Measurements from ENCODE around the gene CLIC4. TPM values are rescaled to one million over a fixed set of nuclear protein-coding genes. Genes with fewer than 3 reads are reported as not detected.
"Not testable (repeated sequence)": the region's sequence is repeated elsewhere in the genome, so short reads cannot be mapped to it uniquely, and the experiment has no call there.

The CLIC4 gene
- polyA plus RNA-seq, 12 donors = 130 to 183 (median 165) TPM; not detected in 1

DNA sequence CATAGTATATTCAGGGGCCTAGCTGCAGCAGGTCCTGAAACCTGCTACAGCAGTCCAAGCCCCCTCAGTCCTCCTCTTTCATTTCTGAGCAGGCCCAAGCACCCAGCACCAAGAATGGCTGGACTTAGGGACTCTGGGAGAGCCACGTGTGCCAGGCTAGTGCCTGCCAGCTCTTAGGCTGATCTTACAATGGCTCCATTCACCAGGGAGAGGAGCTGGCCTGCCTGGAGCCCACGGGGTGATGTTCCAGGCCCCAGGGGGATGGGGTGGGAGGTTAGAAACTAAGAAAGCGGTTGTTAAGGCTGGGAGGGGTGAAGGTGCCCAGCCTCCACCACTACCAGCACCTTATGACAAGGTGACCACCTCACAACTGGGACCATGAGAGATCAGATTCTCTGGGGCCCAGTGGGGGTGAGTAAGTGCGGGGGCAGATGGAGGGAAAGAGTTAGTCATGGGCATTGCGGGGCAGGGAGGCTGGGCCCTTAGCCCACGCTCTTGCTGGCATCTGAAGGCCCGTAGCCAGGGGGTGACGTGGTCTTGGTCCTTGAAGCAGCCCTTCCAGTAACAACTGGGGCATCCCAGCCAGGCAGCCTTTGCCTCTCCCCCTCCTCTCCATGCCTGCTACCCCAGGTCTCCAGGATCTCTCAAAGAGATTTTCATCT lies 30.3 kb upstream of the CLIC4 start:
- DNase-seq = no peak

DNA sequence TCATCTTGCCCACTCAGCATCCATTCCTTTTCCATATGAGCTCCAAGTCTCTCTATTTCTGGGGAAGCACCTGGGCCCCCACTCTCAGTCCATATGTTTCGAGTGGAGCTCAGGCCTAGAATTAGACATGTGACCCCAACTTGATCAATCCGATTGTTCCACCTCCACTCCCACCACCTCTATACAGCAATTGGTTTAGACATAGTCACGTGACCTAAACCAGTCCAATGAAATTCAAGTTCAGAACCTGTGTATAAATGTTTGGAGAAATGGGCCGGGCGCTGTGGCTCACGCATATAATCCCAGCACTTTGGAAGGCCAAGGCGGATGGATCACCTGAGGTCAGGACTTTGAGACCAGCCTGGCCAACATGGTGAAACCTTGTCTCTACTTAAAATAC lies 29.6 kb upstream of the CLIC4 start:
- no peak for DNase-seq

DNA sequence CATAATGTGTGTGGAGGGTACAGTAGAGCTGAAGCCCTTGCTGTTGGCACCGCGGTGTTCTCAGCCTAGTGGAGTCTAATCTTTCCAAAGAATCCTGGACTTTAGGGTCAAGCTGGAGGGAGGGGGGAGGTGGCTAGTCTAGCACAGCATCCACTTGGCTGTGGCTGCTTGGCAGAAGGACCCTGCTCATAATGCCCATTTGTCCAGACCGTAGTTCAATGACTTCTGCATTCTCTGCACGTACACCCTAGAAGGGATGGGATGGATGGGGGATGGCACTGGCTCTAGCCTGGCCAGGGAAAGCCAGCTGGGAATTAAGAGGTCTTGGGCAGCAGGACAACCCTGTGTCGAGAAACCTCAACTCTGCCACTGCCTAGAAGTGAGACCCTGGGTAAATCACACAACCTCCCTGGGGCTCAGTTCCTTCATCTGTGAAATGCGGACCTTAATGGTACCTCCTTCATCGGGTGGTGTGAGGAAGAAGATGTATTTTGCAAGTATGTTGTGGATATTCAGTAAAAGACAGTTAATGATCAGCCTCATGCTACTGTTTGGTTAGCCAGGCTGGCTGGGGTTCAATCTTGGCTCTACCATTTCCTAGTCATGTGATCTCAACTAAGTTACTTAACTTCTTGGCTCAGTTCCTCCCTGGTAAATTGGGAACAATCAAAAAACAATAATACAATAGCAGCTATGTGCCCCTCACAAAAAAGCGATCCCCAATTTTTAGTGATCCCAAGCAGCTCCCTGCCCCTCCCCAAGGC lies 27.2 kb upstream of the CLIC4 start:
- DNase-seq = no peak

DNA sequence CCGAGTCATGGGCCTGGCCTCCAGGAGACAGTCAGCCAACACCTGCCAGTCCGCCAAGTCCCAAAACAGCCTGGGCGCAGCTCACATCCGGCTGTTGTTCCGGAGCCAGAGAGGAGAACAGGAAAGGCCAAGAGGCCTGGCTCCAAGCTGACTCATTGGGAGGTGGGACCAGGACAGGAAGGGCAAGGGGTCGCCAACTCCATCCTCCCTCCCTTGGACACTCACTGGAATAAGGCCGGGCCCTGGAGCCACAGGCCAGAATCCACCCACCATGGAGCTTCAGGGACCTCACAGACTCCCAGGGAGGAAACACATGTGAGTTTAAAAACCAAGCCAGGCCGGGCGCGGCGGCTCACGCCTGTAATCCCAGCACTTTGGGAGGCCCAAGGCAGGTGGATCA lies 25.1 kb upstream of the CLIC4 start:
- peak; percentile 69 for DNase-seq

DNA sequence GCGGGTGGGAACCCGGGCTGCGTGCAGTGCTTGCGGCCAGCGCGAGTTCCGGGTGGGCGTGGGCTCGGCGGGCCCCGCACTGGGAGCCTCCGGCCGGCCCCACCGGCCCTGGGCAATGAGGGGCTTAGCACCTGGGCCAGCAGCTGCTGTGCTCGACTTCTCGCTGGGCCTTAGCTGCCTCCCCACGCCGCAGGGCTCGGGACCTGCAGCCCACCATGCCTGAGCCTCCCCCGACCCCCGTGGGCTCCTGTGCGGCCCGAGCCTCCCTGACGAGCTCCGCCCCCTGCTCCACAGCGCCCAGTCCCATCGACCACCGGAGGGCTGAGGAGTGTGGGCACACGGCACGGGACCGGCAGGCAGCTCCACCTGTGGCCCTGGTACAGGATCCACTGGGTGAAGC lies 23.7 kb upstream of the CLIC4 start:
- DNase-seq = no peak

DNA sequence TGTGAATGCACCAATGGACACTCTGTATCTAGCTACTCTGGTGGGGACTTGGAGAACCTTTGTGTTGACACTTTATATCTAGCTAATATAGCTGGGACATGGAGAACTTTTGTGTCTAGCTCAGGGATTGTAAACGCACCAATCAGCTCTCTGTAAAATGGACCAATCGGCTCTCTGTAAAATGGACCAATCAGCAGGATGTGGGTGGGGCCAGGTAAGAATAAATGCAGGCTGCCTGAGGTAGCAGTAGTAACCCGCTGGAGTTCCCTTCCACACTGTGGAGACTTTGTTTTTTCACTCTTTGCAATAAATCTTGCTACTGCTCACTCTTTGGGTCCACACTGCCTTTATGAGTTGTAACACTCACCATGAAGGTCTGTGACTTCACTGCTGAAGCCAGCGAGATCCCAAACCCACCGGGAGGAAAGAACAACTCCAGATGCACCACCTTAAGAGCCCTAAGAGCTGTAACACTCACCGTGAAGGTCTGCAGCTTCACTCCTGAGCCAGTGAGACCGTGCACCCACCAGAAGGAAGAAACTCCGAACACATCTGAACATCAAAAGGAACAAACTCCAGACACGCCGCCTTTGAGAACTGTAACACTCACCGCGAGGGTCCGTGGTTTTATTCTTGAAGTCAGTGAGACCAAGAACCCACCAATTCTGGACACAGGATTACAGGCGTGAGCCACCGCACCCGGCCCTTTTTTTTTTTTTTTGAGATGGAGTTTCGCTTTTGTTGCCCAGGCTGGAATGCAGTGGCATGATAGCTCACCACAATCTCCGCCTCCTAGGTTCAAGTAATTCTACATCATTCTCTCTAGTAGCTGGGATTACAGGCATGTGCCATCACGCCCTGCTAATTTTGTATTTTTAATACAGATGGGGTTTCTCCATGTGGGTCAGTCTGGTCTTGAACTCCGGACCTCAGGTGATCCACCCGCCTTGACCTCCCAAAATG lies 22.9 kb upstream of the CLIC4 start:
- DNase-seq = not testable (repeated sequence)

DNA sequence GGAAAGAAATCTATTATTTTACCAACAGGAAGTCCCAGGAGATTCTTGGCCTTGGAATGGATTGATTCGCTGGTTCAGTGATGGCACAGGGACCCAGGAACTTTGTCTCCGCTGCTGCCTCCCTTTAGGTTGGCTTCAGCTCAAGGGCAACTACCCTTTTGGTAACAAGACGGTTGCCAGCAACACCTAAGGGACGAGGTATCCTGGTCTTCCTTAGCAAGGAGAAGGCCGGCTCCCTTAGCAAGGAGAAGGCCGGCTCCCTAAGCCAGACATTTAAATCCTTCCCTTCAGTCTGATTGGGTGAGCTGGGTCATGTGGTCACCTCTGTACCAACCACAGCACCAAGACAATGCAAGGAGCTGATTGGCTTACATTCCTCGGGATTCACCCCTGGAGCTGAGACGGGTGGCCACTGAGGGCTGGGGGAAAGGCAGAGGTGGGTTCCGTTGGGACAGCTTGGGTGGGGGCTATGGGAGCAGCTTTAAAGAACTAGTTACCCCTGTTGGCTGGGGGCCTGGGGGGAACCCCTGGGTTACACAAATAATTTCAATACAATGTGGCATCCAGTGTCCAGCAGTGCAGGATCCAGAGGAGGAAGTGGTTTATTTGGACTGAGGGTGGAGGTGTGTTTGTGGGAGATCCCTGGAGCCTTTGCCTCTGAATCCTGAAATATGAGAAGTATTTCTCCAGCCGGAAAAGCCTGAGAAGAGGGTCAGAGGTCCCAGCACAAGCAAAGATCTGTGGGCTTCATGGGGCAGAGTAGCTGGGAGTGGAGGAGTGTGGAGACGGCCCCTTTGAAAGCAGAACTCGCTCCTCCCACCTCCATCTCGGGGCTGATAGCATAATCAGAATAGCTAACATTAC lies 20.7 kb upstream of the CLIC4 start:
- no peak for DNase-seq

DNA sequence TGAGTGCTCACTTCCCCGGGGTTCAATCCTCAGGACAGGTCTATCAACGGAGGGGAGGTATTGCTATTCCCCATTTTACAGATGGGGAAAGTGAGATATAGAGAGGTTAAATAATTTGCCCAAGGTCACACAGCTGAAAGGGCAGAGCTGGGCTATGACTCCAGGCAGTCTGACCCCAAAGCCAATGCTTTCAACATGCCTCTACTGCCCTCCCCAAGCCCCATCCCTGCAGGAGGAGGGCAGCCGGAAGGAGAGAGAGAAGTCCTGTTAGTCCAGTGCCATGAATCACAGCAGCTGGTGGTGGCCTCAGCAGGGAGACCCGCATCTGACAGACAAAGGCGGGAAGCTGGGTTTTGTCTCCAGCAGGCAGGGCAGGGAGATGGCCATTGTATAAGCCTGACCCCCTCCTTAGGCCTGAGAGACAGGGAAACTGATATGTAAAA lies 20.0 kb upstream of the CLIC4 start:
- no peak for DNase-seq

DNA sequence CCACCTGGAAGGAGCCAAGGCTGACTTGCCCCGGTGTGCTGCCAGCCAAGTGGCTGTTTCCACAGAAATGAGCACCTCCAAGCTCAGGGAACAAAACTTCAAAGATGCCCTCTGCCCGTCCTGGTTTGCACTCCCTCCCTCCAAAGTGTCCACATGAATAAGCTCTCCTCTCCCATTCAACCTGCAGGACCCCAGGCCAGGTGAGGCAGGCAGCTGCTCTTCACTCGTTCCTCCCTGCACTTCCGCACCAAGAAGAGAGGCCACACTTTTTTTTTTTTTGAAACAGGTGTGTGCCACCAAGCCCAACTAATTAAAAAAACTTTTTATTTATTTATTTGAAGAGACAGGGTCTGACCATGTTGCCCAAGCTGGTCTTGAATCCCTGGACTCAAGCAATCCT lies 18.5 kb upstream of the CLIC4 start:
- no peak for DNase-seq

DNA sequence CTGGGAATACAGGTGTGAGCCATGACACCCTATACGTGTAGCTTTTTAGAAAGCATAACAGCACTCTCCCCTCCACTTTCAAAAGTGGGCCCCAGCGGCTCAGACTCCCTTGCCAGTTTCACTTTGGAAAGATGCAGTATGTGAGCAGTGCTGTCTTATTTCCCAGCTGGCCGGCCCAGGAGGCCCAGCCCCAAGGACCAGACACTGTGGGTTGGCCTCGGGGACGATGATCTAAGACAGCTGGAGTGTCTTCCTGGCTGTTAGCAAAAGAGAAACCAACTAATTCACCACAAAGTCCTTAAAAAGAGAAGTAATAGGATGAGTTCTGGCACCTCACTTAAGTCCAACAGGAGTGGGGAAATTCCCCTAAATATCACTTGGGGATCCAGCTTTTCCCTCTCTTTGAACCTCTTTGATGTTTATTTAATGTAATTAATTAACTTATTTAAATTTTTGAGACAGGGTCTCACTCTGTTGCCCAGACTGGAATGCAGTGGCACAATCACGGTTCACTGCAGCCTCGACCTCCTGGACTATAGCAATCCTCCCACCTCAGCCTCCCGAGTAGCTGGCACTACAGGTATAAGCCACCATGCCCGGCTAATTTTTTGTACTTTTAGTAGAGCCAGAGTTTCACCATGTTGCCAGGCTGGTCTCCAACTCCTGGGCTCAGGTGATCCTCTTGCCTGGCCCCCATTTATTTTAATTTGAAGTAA lies 17.6 kb upstream of the CLIC4 start:
- DNase-seq = no peak

DNA sequence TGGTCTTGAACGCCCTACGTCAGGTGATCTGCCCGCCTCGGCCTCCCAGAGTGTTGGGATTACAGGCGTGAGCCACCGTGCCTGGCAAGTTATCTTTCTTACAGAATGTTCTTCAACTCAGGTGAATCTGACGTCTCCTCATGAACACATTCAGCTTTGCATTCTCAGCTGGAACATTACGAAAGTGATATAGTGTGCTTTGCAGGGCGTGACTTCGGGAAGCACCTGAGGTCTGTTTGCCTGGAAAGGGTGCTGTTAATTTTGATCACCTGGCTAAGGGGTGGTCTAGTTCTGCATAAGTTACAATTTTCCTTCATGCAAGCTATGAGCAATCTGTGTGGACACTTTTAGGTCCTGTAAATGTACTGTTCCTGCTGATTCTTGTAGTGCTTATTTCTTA lies 16.3 kb upstream of the CLIC4 start:
- no peak for DNase-seq

DNA sequence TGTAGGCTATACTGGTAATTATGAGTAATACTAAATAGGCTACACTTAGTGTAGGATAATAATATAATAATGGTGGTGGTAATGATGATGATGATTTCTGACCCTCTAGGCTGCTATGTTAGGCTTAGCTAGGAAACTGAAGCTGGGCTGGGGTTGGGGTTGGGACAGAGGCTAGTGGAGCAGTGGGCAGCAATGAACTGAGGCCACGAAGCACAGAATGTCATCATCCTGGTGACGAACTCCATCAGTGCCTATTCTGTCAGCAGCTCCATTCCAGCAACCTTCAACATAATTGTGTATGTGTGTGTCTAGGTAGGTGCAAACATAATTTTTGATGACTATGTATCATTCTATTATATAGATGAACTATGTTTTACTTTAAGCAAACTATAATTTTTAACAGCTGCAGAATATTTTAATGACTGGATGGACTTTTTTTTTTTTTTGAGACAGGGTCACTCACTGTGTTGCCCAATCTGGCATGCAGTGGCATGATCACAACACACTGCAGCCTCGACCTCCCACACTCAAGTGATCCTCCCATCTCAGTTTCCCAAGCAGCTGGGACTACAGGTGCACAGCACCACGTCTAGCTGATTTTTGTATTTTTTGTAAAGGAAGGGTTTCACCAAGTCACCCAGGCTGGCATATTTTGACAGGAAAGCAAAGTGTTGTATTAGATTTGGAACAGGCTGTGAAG lies 12.9 kb upstream of the CLIC4 start:
- no peak for DNase-seq

DNA sequence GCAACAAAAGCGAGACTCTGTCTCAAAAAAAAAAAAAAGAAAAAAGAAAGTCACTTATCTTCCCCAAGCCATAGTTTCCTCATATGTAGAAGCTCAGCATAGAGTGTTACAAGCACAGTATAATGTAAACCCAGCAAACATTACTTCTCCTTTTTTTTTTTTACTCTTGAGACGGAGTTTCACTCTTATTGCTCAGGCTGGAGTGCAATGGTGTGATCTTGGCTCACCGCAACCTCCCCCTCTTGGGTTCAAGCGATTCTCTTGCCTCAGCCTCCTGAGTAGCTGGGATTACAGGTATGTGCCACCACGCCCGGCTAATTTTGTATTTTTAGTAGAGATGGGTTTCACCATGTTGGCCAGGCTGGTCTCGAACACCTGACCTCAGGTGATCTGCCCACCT lies 11.9 kb upstream of the CLIC4 start:
- not testable (repeated sequence) for DNase-seq

DNA sequence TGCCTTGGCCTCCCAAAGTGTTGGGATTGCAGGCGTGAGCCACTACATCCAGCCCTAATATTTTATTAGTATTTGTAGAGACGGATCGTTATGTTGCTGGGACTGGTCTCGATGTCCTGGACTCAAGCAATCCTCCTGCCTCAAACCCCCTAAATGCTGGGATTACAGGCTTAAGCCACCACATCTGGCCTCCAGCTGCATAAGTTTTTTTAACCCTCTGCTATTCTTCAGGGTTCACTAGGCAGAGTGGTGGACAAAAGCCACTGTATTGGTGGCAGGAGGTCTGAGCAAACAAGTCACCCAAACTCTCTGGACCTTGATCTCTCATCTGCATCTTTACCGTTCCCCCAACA lies 10.1 kb upstream of the CLIC4 start:
- DNase-seq = no peak

DNA sequence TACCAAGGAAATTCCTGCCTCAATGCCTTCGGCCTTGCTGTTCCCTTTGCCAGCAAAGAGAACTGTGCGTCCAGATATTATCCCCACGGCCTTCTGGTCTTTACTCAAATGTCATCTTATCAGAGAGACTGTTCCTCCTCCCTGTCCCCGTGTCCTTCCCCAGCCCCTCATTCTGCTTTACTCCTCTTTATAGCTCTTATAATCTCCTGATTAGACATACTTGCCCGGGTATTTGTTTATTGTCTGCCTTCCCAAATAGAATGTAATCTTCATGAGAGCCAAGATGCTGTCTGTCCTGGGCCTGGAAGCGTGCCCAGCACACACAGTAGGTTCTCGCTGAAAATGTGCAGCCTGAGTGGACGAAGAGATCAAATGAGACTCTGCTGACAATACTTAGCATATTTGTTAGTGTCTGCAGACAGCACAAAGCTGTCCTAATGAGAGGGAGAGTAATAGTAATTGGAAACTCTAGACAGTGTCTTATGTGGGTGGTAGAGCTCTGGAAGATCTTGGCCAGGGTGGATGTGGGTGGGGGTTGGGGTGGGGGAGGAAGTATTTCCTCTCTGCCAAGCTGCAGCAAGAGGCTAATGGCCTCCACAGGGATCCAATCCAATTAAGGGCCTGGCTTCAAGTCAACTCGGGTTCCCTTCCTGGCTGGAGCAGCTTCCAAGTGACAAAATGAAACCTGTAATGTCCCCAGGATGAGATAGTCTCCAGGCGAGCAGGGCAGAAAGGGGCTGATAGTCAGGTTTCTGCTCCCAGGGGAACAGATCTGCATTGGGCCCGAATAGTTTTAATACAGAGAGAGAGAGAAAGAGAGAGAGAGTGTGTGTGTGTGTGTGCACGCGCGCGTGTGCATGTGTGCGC lies 9.5 kb upstream of the CLIC4 start:
- peak; percentile 53 for DNase-seq

DNA sequence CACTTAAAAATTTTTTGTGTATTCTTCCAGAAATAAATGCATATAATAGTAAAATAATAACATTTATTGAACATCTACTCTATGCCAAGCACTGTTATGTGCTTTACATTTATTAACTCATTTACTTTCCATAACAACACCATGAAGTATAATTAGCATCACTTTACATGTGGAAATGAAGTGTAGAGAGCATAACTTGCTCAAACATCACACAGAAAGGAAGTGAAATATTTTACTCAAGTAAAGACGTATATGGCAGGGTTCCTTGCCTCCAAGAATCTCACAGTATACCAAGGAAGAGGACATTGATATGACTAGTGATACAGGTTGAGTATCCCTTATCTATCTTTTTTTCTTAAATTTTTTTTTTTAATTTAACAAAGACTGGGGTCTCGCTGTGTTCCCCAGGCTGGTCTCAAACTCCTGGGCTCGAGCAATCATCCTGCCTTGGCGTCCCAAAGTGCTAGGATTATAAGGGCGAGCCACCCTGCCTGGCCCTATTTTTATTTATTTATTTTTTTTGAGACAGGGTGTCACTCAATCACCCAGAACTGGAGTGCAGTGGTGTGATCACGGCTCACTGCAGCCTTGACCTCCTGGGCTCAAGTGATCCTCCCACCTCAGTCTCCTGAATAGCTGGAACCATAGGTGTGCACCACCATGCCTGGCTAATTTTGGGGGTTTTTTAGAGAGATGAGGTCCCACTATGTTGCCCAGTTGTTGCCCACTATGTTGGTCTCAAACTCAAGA lies 7.7 kb upstream of the CLIC4 start:
- no peak for DNase-seq

DNA sequence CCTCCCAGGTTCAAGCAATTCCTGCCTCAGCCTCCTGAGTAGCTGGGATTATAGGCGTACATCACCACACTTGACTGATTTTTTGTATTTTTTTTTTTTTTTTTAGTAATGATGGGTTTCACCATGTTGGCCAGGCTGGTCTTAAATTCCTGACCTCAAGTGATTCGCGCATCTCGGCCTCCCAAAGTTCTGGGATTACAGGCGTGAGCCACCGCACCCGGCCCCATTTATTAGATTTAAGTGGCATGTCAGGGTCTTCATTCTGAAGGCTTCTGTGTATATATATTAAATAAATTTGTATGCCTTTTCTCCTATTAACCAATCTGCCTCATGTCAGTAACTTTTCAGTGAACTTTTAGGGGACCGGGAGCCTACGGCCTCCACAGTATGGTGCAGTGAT lies 6.0 kb upstream of the CLIC4 start:
- DNase-seq = no peak
